GM12891 (cell line): ENCODE measurements around the gene PPP1R9B.

ENCODE experiments used
- POLR2A ChIP-seq: IDR thresholded peaks from 2 replicates; pipeline ENCODE4 v1.6.1; 2011; ENCODE audit warnings: low read depth, low read length, control low read depth
- POLR2AphosphoS5 ChIP-seq: IDR thresholded peaks from 2 replicates; pipeline ENCODE4 v1.6.1; 2011; ENCODE audit warnings: low read depth, low read length, control low read depth
- TAF1 ChIP-seq: IDR thresholded peaks from 2 replicates; pipeline ENCODE4 v1.6.1; 2011; ENCODE audit warnings: low read depth, low read length, control low read depth

GRCh38 chr17:50190603-50191358 is 40.3 kb upstream of the PPP1R9B start:
- TF ChIP-seq POLR2AphosphoS5 (no peak), POLR2A (no peak), TAF1 (no peak)
